Measurements from ENCODE around the gene ZPBP.

ZPBP gene

DNA sequence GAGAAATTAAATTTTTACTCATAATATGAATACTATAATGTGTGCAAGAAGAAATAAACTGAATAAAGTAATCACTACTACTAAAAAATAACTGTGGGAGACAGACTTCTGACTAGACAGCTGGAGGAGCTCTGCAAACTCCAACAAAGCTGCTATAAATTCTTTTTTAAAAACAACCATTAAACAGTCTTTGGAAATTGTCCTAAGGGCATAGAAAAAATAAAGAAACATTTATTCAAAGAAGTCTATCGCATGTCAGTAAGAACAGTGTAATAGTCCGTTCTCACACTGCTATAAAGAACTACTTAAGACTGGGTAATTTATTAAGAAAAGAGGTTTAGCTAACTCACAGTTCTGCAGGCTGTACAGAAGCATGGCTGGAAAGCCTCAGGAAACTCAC is 56.0 kb downstream of the ZPBP start:
- no peak for DNase-seq

DNA sequence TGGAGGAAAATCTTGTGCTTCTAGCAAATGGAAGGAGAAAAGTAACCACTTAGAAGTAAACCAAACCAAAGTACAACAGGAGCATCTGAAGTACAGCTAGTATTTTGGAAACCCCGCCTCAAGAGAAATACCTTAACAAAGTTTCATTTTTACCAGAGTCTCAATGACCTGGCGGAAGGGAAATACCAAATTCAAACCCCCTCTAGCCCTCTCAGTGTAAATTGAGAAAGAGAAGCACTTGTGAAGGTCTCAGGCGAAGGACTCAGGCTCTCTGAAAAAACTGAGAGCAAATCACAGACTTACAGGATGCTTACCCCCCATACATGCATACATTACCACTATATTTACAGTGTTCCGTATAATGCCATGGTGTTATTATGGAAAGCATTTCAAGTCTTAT is 70.1 kb downstream of the ZPBP start:
- no peak for DNase-seq

DNA sequence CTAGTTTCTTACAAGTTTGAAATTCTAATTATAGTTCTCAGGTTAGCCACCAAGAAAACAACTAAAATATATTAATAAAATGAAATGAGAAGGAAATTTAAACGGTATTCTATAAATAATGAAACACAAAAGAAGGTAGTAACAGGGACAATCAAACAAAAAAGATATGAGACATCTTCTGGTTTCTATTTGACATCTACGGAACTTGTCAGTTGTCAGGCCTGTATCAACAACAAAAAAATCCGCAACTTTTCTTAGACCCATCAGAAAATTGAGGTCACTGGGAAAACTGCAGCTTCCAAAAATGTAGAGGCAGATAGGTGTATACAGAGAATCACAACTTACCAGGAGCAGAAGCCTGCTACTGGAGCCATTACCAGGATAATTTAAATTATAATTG is 70.6 kb downstream of the ZPBP start:
- no peak for DNase-seq

DNA sequence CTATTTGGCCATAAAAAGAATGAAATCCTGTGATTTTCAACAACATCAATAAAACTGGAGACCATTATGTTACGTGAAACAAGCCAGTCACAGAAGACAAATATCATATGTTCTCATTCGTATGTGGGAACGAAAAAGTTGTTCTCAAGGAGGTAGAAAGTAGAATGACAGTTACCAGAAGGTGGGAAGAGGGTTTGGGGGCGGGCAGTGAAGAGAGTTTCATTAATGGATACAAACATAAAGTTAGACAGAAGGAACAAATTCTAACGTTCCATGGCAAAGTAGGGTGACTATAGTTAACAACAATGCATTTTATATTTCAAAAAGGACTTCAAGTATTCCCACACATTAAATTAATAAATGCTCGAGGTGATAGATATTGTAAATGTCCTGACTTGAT is 97.4 kb downstream of the ZPBP start:
- DNase-seq, result no peak

DNA sequence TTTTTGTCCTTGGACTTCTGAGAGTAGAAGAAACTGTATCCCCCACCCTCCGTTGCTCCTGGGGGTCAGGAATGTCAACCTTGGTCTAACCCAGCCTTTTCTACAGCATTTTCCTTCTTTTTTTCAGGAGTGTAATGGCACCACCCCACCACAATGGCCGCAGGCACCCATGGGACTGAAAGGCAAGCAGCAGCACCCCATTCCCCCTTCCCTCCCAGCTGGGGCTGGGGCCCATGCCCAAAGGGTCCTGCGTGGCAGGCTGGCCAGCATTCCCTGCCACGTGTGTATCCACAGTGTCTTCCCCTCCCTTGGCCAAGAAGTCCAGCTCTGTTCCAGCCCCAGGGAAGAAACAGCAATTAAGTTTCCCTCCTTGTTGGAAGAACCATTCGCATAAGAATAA is 106.9 kb downstream of the ZPBP start:
- no peak for DNase-seq

DNA sequence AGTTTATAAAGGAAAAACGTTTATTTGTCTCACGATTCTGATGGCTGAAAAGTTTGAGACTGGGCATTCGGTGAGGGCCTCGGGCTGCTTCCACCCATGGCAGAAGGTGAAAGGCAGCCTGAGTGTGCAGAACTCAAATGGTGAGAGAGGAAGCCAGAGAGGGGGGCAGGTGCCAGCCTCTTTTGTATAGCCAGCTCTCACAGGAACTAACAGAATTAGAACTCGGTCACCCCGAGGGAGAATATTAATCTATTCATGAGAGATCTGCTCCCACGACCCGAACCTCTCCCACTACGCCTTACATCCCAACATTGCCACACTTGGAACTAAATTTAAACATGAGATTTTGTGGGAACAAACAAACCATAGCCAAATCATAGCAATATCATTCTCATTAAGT is 112.6 kb downstream of the ZPBP start:
- no peak for DNase-seq

DNA sequence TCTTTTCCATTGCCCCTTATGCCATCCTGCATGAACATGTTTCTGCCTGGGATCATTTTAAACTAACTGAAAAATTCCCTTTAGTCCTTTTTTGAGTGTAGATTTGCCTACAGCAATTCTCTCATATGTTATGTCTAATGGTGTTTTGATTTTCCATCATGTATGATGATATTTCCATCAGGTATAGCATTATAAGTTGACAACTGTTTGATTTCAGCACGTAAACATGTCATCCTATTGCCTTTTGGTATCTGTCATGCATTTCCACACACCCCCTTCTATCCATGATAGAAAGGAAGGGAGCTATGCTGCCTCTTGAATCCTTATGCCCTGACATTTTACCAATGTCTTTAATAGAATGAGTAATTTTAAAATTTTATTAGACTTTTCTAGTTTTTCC is 116.8 kb downstream of the ZPBP start:
- DNase-seq, result no peak

DNA sequence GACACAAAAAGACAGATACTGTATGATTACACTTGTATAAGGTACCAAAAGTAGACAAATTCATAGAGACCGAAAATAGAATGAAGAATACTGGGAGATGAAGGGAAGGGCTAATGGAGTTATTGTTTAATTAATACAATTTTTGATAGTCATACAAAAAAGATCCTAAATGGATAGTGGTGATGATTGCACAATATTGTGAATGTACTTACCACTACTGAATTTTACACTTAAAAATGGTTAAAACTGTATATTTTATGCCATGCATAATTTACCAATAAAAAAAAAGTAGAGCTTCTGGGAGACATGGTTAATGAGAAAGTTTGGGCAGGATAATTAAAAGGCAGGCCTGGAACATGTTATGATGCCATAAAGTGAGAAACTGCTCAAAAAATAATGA is 119.0 kb downstream of the ZPBP start:
- DNase-seq, result no peak

DNA sequence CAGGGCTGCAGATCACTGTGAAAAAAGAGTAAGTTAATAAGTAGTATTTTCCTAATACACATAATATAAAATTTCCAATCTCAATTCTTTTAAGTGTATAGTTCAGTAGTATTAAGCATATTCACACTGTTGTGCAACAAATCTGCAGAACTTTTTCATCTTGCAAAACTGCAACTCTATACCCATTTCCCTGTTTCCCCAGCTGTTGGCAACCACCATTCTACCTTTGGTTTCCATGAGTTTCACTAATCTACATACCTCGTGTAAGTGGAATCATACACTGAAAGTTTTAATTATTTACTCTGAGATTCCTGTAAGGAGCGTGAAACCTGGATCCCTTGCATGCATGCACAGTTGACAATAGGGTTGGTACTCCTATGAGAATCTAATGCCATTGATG is 155.4 kb downstream of the ZPBP start:
- no peak for DNase-seq

DNA sequence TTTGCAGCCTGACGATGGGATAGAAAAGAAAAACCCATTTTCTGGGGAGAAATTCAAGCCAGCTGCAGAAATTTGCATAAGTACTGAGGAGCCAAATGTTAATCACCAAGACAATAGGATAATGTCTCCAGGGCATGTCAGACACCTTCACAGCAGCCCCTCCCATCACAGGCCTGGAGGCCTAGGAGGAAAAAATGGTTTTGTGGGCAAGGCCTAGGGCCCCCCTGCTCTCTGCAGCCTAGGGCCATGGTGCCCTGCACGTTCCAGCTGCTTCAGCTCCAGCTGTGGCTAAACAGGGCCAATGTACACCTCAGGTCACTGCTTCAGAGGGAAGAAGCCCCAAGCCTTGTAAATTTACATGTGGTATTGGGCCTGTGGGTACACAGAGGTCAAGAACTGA is 161.4 kb downstream of the ZPBP start:
- DNase-seq, result no peak

DNA sequence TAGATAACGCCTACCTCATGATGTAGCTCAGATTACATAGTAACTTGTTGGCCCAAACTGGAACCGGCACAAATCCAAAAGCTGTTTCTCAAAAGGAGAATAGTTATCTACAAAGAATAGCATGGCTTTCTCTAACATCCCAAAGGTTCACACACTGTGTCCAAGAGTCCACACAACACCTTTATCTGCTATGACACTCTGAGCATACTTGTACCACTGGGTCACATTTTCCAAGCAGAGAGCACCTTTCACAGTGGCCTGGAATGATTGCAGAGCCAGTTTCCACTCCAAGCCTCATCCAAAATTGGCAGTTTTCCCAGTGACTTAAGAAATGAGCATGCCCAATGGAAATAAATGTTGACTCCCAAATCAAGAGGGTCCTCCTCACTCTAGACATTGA is 164.3 kb downstream of the ZPBP start:
- DNase-seq, result no peak

DNA sequence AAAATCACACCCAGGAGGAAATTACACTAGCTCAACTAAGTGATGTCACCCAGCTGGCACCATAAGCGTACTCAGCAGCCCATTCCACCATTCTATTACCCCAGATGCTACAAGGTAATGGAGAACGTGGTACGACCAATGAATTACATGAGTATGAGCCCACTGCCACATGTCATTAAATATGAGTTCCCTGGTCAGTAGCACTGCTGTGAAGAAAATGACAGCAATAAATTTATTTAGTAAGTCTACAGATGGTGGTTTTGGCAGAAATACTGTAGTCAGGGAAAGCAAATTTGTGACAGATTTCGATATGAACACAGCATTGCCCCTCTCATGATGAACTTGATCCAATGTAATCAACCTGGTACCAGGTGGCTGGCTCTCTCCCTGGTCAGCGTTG is 165.4 kb downstream of the ZPBP start:
- DNase-seq, result no peak

DNA sequence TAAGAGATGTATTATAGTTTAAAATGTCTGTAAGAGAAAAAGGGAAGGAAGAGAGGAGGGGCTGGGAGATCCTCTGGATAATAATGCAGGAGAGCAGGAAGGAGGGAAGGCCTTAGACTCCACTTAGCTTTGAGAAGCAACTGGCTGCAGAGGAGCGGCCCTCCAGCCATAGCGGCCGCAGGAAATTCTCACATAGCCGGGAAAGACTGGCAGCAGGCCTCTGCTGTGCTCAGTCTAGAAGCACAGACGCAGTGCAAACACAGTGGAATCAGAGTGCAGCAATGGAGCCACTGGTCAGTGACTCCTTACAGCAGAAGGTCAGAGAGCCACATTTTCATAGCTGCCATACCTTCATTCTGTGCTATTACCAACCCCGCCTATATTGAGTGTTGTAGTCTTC is 166.3 kb downstream of the ZPBP start:
- DNase-seq, result no peak

DNA sequence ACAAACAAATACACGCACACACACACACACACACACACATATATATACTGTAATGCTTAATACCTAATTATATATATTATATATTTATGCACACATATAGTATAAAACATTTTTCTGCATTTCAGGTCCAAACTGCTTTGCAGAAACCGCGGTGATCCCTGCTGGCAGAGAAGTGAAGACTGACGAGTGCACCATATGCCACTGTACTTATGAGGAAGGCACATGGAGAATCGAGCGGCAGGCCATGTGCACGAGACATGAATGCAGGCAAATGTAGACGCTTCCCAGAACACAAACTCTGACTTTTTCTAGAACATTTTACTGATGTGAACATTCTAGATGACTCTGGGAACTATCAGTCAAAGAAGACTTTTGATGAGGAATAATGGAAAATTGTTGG is 181.1 kb downstream of the ZPBP start:
- DNase-seq, result no peak

DNA sequence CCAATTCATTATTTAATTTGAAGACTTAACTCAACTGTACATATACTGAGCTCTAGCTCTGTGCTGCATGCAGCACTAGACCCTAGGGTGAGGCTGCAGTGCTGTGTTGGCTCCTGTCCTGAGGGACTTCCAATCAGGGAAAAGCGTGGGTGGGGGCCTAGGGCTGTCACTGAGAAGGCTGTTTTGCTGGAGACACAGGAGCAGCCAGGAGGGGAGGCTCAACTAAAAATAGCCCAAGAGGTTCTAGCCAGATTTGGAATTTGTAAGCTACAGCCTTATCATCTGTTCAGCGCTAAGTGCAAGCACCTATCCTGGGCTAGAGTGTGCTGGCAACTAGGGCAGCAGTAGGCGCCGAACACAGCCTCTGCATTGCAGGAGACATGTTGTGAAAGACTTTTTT is 198.5 kb downstream of the ZPBP start:
- no peak for DNase-seq

DNA sequence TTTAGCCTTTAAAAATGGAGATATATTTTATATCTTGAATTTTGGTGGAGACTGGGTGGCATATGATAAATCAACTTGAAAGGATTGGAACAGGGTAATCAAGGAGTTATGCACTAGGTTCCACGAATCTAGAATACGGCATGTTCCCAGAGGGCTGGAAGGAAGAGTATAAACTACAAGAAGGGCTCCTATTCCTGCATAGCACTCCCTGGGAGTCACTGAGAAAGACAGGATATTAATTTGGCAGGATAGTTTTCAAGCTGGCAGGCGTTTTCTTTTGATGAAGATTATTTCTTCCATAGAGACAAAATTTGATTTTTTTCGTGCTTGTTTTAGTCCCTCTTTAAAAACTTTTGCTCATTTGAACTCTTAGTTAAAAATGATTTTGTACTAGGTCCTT is 199.9 kb downstream of the ZPBP start:
- DNase-seq, result no peak

DNA sequence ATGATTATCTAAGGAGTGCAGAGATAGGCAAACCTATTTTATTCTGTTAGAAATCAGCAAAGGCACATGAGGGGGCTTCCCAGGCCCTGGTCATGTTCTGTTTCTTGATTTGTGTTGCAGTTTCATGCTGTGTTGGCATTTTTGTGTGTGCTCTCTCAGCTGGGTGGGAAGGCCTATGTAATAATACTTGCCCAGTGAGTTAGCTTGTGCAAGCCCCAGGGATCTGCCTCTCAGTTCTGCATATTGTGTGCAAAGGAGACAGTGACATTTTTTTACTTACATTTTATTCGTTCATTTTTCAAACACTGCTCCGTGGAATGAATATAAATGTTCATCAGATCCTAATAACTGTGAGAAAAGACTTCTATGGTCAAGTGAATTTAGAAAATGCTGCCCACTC is 200.6 kb downstream of the ZPBP start:
- no peak for DNase-seq

Data from T1000 (cell line).